Large intestine (tissue), 12 donors: ENCODE results near the gene INS. TPM values are rescaled to one million over a fixed set of nuclear protein-coding genes. Genes with fewer than 3 reads are reported as not detected.

Source experiments
- DNase-seq, 2 donors: peaks; one replicate each; pipeline versions ENCODE4 v3.0.0 to v3.0.0-alpha.2; 2013
- H3K27ac ChIP-seq: one replicate; pipeline ENCODE4 v1.5.1; 2013; ENCODE audit warnings: low read length
- H3K27me3 ChIP-seq: 2 replicates; pipeline ENCODE4 v1.6.1; 2013; ENCODE audit warnings: low read length; ENCODE audit not compliant: control insufficient read depth, insufficient read depth
- H3K36me3 ChIP-seq: 2 replicates; pipeline ENCODE4 v1.6.1; 2013; ENCODE audit warnings: low read length; ENCODE audit not compliant: control insufficient read depth, insufficient read depth
- H3K4me1 ChIP-seq: one replicate; pipeline ENCODE4 v1.6.1; 2013; ENCODE audit warnings: low read length; ENCODE audit not compliant: control insufficient read depth, insufficient read depth
- H3K4me3 ChIP-seq: one replicate; pipeline ENCODE4 v1.5.1; 2013; ENCODE audit warnings: low read length
- H3K9me3 ChIP-seq: one replicate; pipeline ENCODE4 v1.6.1; 2013; ENCODE audit warnings: mild to moderate bottlenecking, low read depth, low read length, moderate library complexity; ENCODE audit not compliant: control insufficient read depth
- WGBS: methylation state at CpG from one replicate; pipeline ENCODE4 v1.1.5; 2013; ENCODE audit warnings: low lambda C conversion rate; ENCODE audit not compliant: insufficient coverage; 5-methylcytosine and 5-hydroxymethylcytosine counted together
- long read RNA-seq, 11 donors: transcript quantifications; one replicate each; lab custom pipeline, GENCODE V29; 2026
- polyA plus RNA-seq: library from polyadenylated mRNA; unstranded; fragments of 120-200 nt; gene quantifications from one replicate; pipeline ENCODE4 v1.2.1, GENCODE V29; 2013

The INS gene
- polyA plus RNA-seq: 0.39 TPM
- long read RNA-seq, donor 1: 0 reads
- long read RNA-seq, donor 2, partial matches to known transcripts: 0 of 4 reads
- long read RNA-seq, donor 2, other reads (novel, unspliced or antisense): 0 of 4 reads
- long read RNA-seq, donor 3: 0 reads
- long read RNA-seq, donor 4: 0 reads
- long read RNA-seq, donor 5: 0 reads
- long read RNA-seq, donor 6, partial matches to known transcripts: 0 of 1 reads
- long read RNA-seq, donor 6, other reads (novel, unspliced or antisense): 0 of 1 reads
- long read RNA-seq, donor 7: 0 reads
- long read RNA-seq, donor 8, partial matches to known transcripts: 0 of 1 reads
- long read RNA-seq, donor 8, other reads (novel, unspliced or antisense): 0 of 1 reads
- long read RNA-seq, donor 9, partial matches to known transcripts: 0 of 3 reads
- long read RNA-seq, donor 9, other reads (novel, unspliced or antisense): 0 of 3 reads
- long read RNA-seq, donor 10: 0 reads
- long read RNA-seq, donor 11: 0 reads

DNA sequence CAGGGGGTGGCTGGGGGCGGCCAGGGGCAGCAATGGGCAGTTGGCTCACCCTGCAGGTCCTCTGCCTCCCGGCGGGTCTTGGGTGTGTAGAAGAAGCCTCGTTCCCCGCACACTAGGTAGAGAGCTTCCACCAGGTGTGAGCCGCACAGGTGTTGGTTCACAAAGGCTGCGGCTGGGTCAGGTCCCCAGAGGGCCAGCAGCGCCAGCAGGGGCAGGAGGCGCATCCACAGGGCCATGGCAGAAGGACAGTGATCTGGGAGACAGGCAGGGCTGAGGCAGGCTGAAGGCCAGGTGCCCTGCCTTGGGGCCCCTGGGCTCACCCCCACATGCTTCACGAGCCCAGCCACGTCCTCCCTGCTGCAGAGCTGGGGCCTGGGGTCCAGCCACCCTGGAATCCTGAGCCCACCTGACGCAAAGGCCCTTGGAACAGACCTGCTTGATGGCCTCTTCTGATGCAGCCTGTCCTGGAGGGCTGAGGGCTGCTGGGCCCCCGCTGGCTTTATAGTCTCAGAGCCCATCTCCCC, at the start of gene INS:
INS (minus strand) TSS at position 474 of the 524 bp plus-strand sequence; CDS start at position 236, 238 bp downstream.
- no peak for DNase-seq
- Histone ChIP-seq H3K4me3 (no peak within 1 kb of the TSS), H3K4me1 (peaks cover 2% of the 10 kb centered on the region), H3K27ac (no peak within 1 kb of the TSS), H3K36me3 (no peaks in the 10 kb centered on the region), H3K27me3 (no peaks in the 10 kb centered on the region), H3K9me3 (no peaks in the 10 kb centered on the region)
- no CpG with 5 or more reads among the region's 13 CpGs for WGBS

DNA sequence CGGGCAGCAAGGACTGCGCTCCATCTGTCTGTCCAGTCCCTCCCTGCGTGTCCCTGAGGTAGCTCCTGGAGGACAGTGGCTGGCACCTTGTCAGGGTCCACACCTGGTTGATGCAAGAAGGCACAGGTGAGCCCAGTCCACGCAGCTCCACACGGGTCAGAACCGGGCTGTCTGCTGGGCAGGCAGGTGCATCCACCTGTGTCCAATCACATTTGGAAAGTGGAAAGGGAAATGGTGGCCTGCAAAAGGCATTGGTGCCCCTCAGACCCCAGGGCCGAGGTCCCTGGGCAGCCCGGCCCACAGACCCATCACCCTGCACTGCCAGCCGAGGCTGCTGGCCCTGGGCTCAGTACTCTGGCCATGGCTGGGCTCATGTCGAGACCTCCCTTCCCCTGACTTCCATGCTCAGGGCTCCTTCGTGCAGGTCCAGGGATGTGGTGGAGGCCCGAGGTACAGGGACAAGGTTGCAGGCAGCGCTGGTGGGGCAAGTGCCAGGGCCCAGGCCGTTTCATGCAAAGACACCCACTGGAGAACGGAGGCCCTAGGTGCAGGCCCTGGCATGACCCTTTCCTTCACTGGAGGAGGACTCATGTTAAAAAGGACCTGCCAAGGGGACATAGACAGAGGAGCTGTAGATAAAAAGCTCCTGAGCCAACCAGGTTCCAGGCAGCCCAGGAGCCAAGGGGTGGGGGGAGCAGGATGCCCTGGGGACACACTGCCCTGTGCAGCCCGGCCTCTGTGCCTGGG, 49.5 kb upstream of the INS start:
- Histone ChIP-seq H3K27me3 (no peaks in the 10 kb centered on the region), H3K4me3 (no peak overlapping the region), H3K9me3 (peaks cover 9% of the 10 kb centered on the region), H3K4me1 (peaks cover 57% of the 10 kb centered on the region), H3K27ac (peak overlapping the region; percentile 39), H3K36me3 (no peaks in the 10 kb centered on the region)
- DNase-seq: no peak
- WGBS: no CpG with 5 or more reads among the region's 16 CpGs

DNA sequence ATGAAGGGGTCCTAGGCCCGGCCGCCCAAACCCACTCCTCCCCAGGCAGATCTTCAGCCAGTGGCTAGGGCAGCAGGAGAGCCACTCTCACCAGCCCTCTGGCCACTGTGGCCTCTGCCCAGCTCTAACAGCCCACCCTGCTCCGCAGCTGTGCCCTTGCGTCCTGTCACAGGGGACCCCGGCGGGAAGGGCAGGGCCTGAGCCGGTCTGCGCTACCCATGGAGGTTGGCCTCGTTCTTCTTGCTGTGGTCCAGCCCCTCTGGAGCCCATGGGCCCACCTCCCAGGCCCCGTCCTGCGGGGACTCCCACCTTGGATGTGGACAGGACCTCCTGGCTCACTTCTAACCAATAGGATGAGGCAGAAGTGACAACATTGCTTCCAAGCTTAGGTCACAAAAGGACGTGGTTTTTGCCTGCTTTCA, 48.9 kb upstream of the INS start:
- Histone ChIP-seq H3K27me3 (no peaks in the 10 kb centered on the region), H3K36me3 (no peaks in the 10 kb centered on the region), H3K4me3 (no peak overlapping the region), H3K9me3 (peaks cover 9% of the 10 kb centered on the region), H3K27ac (peak overlapping the region; percentile 39), H3K4me1 (peaks cover 58% of the 10 kb centered on the region)
- WGBS: no CpG with 5 or more reads among the region's 12 CpGs
- no peak for DNase-seq

DNA sequence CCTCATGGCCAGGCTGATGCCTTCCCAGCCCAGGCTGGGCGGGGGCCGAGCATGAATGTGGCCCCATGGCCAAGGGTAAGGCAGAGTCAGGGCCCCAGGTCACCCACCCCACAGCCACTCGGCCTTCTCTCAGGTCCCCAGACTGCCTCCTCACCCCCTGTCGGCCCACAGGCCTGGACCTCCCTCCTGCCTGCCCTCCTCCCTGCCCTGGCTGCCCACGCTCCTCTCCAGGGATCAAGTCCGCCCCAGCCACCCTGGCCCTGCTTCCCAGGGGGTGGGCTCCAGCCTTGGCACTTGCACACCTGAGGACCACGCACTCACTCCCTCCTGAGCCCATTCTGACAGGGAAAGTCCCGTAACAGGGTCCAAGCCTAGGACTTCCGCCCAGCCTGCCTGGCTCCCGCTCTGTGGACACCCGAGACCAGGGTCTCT, 48.4 kb upstream of the INS start:
- Histone ChIP-seq H3K4me1 (peaks cover 62% of the 10 kb centered on the region), H3K9me3 (peaks cover 9% of the 10 kb centered on the region), H3K4me3 (no peak overlapping the region), H3K27me3 (no peaks in the 10 kb centered on the region), H3K36me3 (no peaks in the 10 kb centered on the region), H3K27ac (no peak overlapping the region)
- no peak for DNase-seq
- WGBS: no CpG with 5 or more reads among the region's 11 CpGs

DNA sequence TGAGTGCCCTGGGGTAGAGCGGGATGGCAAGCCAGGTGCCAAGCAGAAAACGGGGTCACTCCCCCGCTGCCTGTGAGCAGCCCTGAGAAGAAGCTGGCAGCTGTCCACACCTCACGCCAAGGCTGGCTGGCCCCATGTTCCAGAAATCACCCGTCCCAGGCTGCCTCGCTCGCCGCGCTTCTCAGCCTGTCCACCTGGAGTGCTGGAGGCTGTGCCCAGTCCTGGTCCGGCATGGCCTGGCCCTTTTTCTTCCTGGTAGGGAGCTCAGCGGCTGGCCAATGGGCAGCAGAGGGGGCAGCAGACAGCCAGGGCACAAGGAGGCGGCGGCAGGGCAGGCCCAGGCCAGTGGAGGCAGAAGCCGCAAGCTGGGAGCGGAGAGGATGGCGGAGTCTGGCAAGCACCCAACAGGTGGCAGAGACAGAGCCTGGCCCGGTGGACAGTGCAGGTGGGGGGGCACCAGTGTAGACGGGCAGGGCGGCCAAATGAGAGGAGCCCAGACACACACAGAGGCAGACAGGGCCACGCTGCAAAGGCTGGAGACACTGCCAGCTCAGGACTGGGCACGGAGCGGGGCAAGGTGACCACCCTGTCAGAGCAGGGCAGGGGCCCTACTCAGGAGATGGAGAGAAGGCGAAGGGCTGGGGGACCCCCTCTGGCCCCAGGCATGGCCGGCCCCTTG, 47.8 kb upstream of the INS start:
- no peaks in the 10 kb centered on the region for H3K27me3 ChIP-seq
- DNase-seq: no peak

DNA sequence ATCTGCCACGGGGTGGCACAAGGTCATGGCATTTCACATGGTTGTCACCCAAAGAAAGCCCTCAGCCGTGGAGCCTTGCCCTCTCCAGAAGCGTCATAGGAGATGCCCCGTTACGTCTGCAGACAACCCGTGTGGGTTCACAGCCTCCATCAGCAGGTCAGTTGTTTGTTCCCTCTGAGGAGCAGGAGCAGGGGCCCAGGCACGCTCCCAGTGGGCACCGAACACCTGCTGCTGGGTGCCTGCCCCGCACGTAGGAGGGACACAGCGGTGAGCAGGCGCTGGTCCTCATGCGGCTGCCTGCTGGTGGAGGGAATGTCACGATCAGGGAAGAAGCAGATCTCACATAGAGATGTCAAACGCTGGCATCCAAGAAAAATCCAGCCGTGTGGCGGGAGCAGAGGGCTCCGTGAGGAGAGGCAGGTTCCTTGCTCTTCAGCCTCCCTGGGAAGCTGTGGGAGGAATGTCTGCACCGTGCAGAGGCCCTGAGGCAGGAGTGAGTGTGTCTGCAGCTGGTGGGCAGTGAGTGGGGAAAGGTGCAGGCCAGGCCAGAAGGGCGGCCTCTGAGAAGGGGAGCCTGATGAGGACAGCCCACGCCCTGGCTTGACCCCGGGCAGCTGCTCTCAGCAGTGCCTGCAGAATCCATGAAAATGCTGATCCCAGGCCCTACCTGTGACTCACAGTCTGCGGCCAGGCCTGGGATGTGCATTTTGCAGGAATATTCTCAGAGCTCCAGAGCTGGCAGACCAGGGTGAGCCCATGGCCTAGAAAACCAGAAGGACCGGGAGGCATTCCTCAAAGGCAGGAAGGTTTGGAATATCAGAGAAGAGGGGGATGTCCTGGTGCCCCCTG, 47.0 kb upstream of the INS start:
- Histone ChIP-seq H3K4me3 (no peak overlapping the region), H3K27me3 (no peaks in the 10 kb centered on the region), H3K36me3 (no peaks in the 10 kb centered on the region), H3K9me3 (peaks cover 9% of the 10 kb centered on the region), H3K27ac (no peak overlapping the region), H3K4me1 (peaks cover 69% of the 10 kb centered on the region)
- no CpG with 5 or more reads among the region's 24 CpGs for WGBS
- DNase-seq: no peak

More for the DNA sequence above, 47.8 kb upstream of the INS start:
- Histone ChIP-seq H3K36me3 (no peaks in the 10 kb centered on the region), H3K4me1 (peaks cover 64% of the 10 kb centered on the region), H3K4me3 (no peak overlapping the region), H3K9me3 (peaks cover 9% of the 10 kb centered on the region), H3K27ac (no peak overlapping the region)
- WGBS: no CpG with 5 or more reads among the region's 24 CpGs

DNA sequence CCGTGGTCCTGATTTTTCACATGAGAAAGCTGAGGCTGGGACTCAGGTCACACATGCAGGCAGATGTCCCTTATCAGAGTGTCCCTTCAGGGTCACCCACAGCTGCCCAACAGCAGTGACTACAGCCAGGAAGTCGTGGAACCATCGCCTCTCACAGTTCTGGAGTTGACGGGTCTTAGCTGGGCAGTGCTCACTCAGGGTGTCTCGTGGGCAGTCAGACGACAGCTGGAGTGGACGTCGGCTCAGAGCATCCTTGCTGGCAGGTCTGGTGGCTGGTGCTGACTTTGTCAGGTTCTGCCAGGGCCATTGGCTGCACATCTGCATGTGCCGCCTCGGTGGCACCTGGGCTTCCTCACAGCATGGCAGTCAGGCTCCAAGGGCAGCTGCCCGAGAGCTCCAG, 46.2 kb upstream of the INS start:
- H3K36me3 ChIP-seq: no peaks in the 10 kb centered on the region
- WGBS: no CpG with 5 or more reads among the region's 11 CpGs
- DNase-seq: no peak

DNA sequence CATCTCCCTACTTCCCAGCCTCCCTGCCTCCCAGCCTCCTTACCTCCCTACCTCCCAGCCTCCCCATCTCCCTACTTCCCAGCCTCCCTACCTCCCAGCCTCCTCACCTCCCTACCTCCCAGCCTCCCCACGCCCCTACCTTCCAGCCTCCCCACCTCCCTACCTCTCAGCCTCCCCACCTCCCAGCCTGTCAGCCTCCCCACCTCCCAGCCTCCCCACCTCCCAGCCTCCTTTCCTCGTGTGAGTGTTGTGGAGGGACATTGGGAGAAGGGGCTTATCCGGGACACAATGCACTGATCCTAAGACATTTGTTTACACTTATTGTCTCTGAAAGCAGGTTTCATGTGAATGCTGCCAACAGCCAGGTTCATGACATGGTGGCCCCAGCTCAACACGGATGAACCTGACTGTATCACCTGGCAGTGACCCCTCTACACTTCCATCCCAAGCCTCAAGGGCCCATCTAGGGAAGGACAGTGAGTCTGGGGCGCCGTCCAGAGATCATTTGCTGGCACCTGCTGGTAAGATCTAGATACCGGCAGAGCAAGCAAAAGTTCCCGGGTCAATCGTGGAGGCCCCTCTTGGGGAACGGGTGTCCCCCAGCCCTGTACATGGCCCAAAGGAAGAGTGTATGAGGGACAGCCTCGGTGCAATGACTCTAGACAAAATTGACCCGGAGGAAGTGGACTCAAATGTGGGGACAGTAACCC, 45.1 kb upstream of the INS start:
- H3K9me3 ChIP-seq: peaks cover 17% of the 10 kb centered on the region
- H3K27ac ChIP-seq: no peak overlapping the region
- H3K27me3 ChIP-seq: no peaks in the 10 kb centered on the region
- WGBS: no CpG with 5 or more reads among the region's 12 CpGs
- H3K36me3 ChIP-seq: no peaks in the 10 kb centered on the region
- peak in 1 of 2 donors; percentile 50 for DNase-seq
- H3K4me1 ChIP-seq: peaks cover 68% of the 10 kb centered on the region
- H3K4me3 ChIP-seq: no peak overlapping the region

More for the DNA sequence above, 46.2 kb upstream of the INS start:
- Histone ChIP-seq H3K4me1 (peaks cover 69% of the 10 kb centered on the region), H3K4me3 (no peak overlapping the region), H3K27ac (no peak overlapping the region), H3K27me3 (no peaks in the 10 kb centered on the region), H3K9me3 (peaks cover 12% of the 10 kb centered on the region)

DNA sequence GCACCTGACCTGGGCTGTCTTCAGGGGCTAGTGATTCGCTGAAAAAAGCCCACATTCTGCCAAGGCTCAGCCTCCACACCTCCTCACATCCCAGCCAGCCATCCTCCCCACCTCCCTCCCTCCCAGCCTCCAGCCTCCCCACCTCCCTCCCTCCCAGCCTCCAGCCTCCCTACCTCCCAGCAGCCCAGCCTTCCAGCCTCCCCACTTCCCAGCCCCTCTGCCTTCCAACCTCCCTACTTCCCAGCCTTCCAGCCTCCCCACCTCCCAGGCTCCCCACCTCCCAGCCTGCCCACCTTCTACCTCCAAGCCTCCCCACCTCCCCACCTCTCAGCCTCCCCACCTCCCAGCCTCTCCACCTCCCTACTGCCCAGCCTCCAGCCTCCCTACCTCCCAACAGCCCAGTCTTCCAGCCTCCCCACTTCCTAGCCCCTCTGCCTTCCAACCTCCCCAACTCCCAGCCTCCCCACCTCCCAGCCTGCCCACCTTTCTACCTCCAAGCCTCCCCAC, 44.3 kb upstream of the INS start:
- Histone ChIP-seq H3K9me3 (peaks cover 23% of the 10 kb centered on the region), H3K4me1 (peaks cover 60% of the 10 kb centered on the region), H3K36me3 (no peaks in the 10 kb centered on the region), H3K27me3 (no peaks in the 10 kb centered on the region), H3K27ac (peak overlapping the region; percentile 54), H3K4me3 (no peak overlapping the region)
- WGBS: no CpG with 5 or more reads among the region's 1 CpG
- DNase-seq: no peak
